Epithelial cell of proximal tubule (primary cell): ENCODE measurements around the gene GOSR2. TPM values are rescaled to one million over a fixed set of nuclear protein-coding genes. Genes with fewer than 3 reads are reported as not detected.

Source experiments
- DNase-seq: peaks from one replicate; pipeline ENCODE4 v3.0.0-alpha.2; 2011; ENCODE audit warnings: low read depth
- H3K4me3 ChIP-seq: 2 replicates; pipeline ENCODE4 v1.5.1; 2011; ENCODE audit warnings: low read depth, mild to moderate bottlenecking, low read length
- CTCF ChIP-seq: conservative IDR thresholded peaks from 2 replicates; pipeline ENCODE4 v1.5.1; 2012; ENCODE audit warnings: low read depth, mild to moderate bottlenecking, low read length
- total RNA-seq: library from RNA; depleted of rRNA; stranded (reverse); fragments of >200 nt; gene quantifications from 2 replicates; pipeline ENCODE4 v1.2.3, GENCODE V29; 2015

GOSR2 gene
- total RNA-seq, 1 donor from 2014 or later, result 15.6 TPM

GRCh38 chr17:46885415-46886309, 37.3 kb upstream of the GOSR2 start:
- no peak overlapping the region for H3K4me3 ChIP-seq
- no peak for DNase-seq
- no peak for TF ChIP-seq CTCF

GRCh38 chr17:46886310-46886663, 36.7 kb upstream of the GOSR2 start:
- DNase-seq, result no peak
- no peak for TF ChIP-seq CTCF
- no peak overlapping the region for H3K4me3 ChIP-seq

DNA sequence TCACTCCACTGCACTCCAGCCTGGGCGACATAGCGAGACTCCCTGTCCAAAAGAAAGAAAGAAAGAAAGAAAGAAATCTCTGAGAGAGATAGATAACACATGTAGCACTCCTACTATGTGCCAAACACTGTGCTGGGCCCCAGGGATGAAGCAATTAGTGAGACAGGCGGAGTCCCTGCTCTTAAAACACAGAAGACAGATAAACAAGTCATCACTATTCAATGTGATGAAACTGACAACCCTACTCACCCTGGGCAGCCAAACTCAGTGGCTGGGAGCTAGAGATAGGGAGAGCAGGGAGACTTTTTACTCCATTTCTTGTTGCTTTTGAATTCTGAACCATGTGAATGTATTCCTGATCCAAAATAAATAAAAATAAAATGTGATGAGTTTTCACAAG, 35.2 kb upstream of the GOSR2 start:
- no peak for TF ChIP-seq CTCF
- H3K4me3 ChIP-seq, result no peak overlapping the region

DNA sequence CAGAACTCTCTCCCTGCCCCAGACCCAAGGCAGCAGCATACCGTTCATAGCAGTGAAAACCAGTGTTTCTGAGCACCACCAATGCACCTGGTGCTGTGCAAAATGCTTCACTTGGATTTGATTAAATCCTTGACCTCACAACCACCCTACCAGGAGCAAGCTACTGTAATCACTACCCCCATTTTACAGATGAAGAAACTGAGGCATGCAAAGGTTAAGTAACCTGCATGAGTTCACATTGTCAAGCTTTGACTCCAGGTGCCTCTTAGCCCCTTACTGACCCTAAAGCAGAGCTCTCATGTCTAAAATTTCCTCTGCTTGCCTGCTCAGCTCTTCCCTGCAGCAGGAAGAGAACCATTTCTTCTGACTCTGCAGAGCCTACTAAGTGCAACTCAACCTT, 34.2 kb upstream of the GOSR2 start:
- no peak for DNase-seq

More for the DNA sequence above, 35.2 kb upstream of the GOSR2 start:
- DNase-seq, result no peak

GRCh38 chr17:46889519-46889918, 33.4 kb upstream of the GOSR2 start:
- no peak for TF ChIP-seq CTCF
- no peak for DNase-seq
- no peak overlapping the region for H3K4me3 ChIP-seq

More for the DNA sequence above, 34.2 kb upstream of the GOSR2 start:
- TF ChIP-seq CTCF, result no peak
- no peak overlapping the region for H3K4me3 ChIP-seq

- no peak overlapping the region for H3K4me3 ChIP-seq
- TF ChIP-seq CTCF, result no peak
- DNase-seq, result no peak
Measured at GRCh38 chr17:46889992-46890564, 32.9 kb upstream of the GOSR2 start.
